K562 (cell line): Measurements from ENCODE around the gene TBX6. TPM values are rescaled to one million over a fixed set of nuclear protein-coding genes. Genes with fewer than 3 reads are reported as not detected.

Experiments used
- ADNP ChIP-seq: fragments of 200-800 bp; sonication (Bioruptor generic); IDR thresholded peaks from 2 replicates; pipeline ENCODE4 v1.6.1; 2016; ENCODE audit warnings: missing genetic modification characterization, missing compliant biosample characterization
- ATF3 ChIP-seq, 2 experiments: fragments of 450-650 bp in 1 of 2; sonication (generic) in 1 of 2; formaldehyde crosslinking in 1 of 2; IDR thresholded peaks in 1 of 2; conservative IDR thresholded peaks in 1 of 2; 2 replicates each; pipeline versions ENCODE4 v1.6.1 to v1.8.1; 2016 to 2023; ENCODE audit warnings: mild to moderate bottlenecking in 2 of 2, moderate library complexity in 2 of 2, inconsistent platforms in 1 of 2, missing genetic modification reagents in 1 of 2
- CAMTA2 ChIP-seq: fragments of 250-450 bp; sonication (Bioruptor Pico); conservative IDR thresholded peaks from 2 replicates; pipeline ENCODE4 v1.5.1; 2022
- CTCFL ChIP-seq: IDR thresholded peaks from 2 replicates; pipeline ENCODE4 v1.6.1; 2011; ENCODE audit warnings: borderline replicate concordance, low read depth, mild to moderate bottlenecking, moderate library complexity, low read length; ENCODE audit not compliant: insufficient read depth, poor library complexity, severe bottlenecking
- ELF4 ChIP-seq: fragments of 450-650 bp; formaldehyde crosslinking; IDR thresholded peaks from 2 replicates; pipeline ENCODE4 v1.4.0; 2022; ENCODE audit warnings: missing genetic modification characterization
- ESRRA ChIP-seq: fragments of 450-650 bp; IDR thresholded peaks from 2 replicates; pipeline ENCODE4 v1.6.1; 2014; ENCODE audit warnings: low read depth, mild to moderate bottlenecking, moderate library complexity, borderline replicate concordance
- ETS2 ChIP-seq: IDR thresholded peaks from 2 replicates; pipeline ENCODE4 v1.6.1; 2016; ENCODE audit warnings: borderline replicate concordance, missing genetic modification characterization, mild to moderate bottlenecking, moderate library complexity, missing compliant biosample characterization; ENCODE audit not compliant: poor library complexity, severe bottlenecking
- FOXA3 ChIP-seq, 2 experiments: fragments of 450-650 bp in 1 of 2; sonication (generic) in 1 of 2; formaldehyde crosslinking; IDR thresholded peaks in 1 of 2; conservative IDR thresholded peaks in 1 of 2; 2 replicates each; pipeline versions ENCODE4 v1.4.0 to v1.8.0; 2020 to 2022; ENCODE audit warnings: mild to moderate bottlenecking in 2 of 2, missing genetic modification reagents in 1 of 2
- HNRNPK ChIP-seq: fragments of 200-400 bp; formaldehyde crosslinking; IDR thresholded peaks from one replicate; pipeline ENCODE4 v1.6.1; 2018; ENCODE audit warnings: mild to moderate bottlenecking, low read depth, low read length; ENCODE audit not compliant: poor library complexity, severe bottlenecking
- JUN ChIP-seq, 2 experiments: sonication (generic) in 1 of 2; formaldehyde crosslinking in 1 of 2; IDR thresholded peaks; 2 replicates each; pipeline versions ENCODE4 v1.6.1 to v1.8.0; 2012 to 2022; ENCODE audit warnings: borderline replicate concordance in 2 of 2, mild to moderate bottlenecking in 2 of 2, improper control_type of control experiment in 1 of 2, low read depth in 1 of 2, low read length in 1 of 2, missing genetic modification reagents in 1 of 2
- MCM7 ChIP-seq, 2 experiments: fragments of 450-650 bp; IDR thresholded peaks; 2 replicates each; pipeline ENCODE4 v1.6.1; 2016 to 2018
- PCBP2 ChIP-seq: fragments of 200-400 bp; formaldehyde crosslinking; IDR thresholded peaks from 2 replicates; pipeline ENCODE4 v1.6.1; 2018; ENCODE audit warnings: low read length, low read depth, mild to moderate bottlenecking, moderate library complexity; ENCODE audit not compliant: poor library complexity, severe bottlenecking
- PHF8 ChIP-seq: fragments of 200-600 bp; sonication (generic); IDR thresholded peaks from 2 replicates; pipeline ENCODE4 v1.6.1; 2012; ENCODE audit warnings: mixed run types, mild to moderate bottlenecking, inconsistent platforms, low read length, moderate library complexity, borderline replicate concordance
- RBBP5 ChIP-seq: fragments of 200-600 bp; sonication (generic); IDR thresholded peaks from 2 replicates; pipeline ENCODE4 v1.6.1; 2012; ENCODE audit warnings: borderline replicate concordance, mild to moderate bottlenecking, low read length, control low read depth, inconsistent platforms; ENCODE audit not compliant: insufficient read depth, poor library complexity, severe bottlenecking
- STAT5A ChIP-seq: IDR thresholded peaks from 2 replicates; pipeline ENCODE4 v1.6.1; 2012; ENCODE audit warnings: low read length, inconsistent platforms, borderline replicate concordance
- TBP ChIP-seq: optimal IDR thresholded peaks from 2 replicates; pipeline ENCODE3; 2011; ENCODE audit warnings: low read depth, low read length, improper control_type of control experiment
- TCFL5 ChIP-seq: fragments of 250-450 bp; sonication (Bioruptor Pico); conservative IDR thresholded peaks from 2 replicates; pipeline ENCODE4 v1.6.1; 2021; ENCODE audit warnings: mild to moderate bottlenecking, moderate library complexity, matching md5 sums
- polyA plus RNA-seq, 8 experiments: library from polyadenylated mRNA; depleted of rRNA in 4 of 8; stranded (reverse) in 5 of 8; unstranded in 3 of 8; fragments of >200 nt; fragmentation: Nextera tagmentation in 2 of 8; fragmentation: Illumina TruSeq in 1 of 8; extraction: Ambion mirVana in 2 of 8; extraction: Trizol in 1 of 8; gene quantifications; 2 replicates each; pipeline versions ENCODE4 v1.2.1 to v1.2.3, GENCODE V29; 2011 to 2014; ENCODE audit warnings: inconsistent platforms in 1 of 8, missing spikeins in 1 of 8
- total RNA-seq, 7 experiments: library from RNA; depleted of rRNA in 6 of 7; stranded (reverse); fragments of >200 nt in 6 of 7; fragmentation: Illumina TruSeq in 2 of 7; extraction: Trizol in 2 of 7; gene quantifications; 2 replicates each; pipeline versions ENCODE4 v1.2.1 to v1.2.3, GENCODE V29; 2011 to 2021; ENCODE audit warnings: low replicate concordance in 1 of 7
- TF ChIP-seq, protein P1 (sequence below): fragments of 450-650 bp; IDR thresholded peaks from 2 replicates; pipeline ENCODE4 v1.6.1; 2014; ENCODE audit warnings: low read depth, mild to moderate bottlenecking, moderate library complexity, borderline replicate concordance
- TF ChIP-seq, protein P2 (sequence below): fragments of 250-450 bp; sonication (Bioruptor Pico); IDR thresholded peaks from 2 replicates; pipeline ENCODE4 v1.9.0; 2021; ENCODE audit warnings: mild to moderate bottlenecking

Gene TBX6
- total and polyA plus RNA-seq, 9 of the 15 experiments (the other 6 are each of a cell fraction or from before 2014, with no cell fraction given), result 0.07 to 0.58 (median 0.11) TPM; not detected in 2

DNA sequence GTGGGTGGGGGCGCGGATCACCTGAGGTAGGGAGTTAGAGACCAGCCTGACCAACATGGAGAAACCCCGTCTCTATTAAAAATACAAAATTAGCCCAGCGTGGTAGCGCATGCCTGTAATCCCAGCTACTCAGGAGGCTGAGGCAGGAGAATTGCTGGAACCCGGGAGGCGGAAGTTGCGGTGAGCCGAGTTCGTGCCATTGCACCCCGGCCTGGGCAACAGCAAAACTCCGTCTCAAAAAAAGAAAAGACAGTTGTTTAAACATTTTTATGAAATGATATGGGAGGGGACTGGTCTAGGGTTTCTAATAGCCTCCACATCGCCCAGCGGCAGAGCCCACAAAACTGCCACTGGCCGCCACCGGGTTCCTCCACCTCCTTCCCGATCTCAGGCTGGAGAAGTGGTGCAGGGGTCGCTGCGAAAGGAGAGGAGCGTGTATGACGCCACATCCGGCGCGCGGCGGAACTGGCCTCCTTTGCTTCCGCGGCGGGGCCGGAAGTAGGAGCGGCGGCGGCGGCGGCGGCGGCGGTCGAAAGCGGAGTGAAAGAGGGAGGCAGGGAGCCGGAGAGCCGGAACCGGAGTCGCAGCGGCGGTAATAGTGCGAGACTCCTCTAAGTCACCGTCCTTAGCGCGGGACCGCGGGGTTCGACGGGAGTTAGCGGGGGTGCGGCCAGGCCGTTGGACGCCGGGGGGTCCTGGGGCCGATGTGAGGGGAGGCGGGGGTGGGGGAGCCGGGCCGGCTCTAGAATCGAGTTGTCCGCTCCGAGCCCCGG, 16.0 kb downstream of the TBX6 start, which contains the start of gene PPP4C (continued):
- TF ChIP-seq FOXA3 (CRISPR knock-in tag; conservative IDR thresholded peaks at IDR 0.05 in 1 of 2, IDR thresholded peaks at IDR 0.05 in 1 of 2) (peak in 1 of 2 experiments; percentile 2; a peak in 1 of 4 replicates), TBP (peak; percentile 86), TCFL5 (CRISPR knock-in tag) (no peak), ESRRA (peak; percentile 57), STAT5A (no peak), RBBP5 (no peak), MCM7 (IDR thresholded peaks at IDR 0.05) (no peak), PHF8 (peak; percentile 77), ETS2 (tag) (no peak), ADNP (tag) (no peak), HNRNPK (no peak), CAMTA2 (no peak), ATF3 (IDR thresholded peaks at IDR 0.05) (peak; percentile 59), ATF3 (CRISPR knock-in tag; conservative IDR thresholded peaks at IDR 0.05) (no peak), ELF4 (peak; percentile 42; the same call in 1 of the 2 replicates), JUN (IDR thresholded peaks at IDR 0.05; ENCODE audit: borderline replicate concordance, low read depth, low read length) (no peak), JUN (CRISPR knock-in tag; IDR thresholded peaks at IDR 0.05; ENCODE audit: borderline replicate concordance) (0 out of 2 replicates have a peak, but pooled peaks have one; percentile 21), CTCFL (peak; percentile 13), PCBP2 (no peak)
- TF ChIP-seq, protein P1, sequence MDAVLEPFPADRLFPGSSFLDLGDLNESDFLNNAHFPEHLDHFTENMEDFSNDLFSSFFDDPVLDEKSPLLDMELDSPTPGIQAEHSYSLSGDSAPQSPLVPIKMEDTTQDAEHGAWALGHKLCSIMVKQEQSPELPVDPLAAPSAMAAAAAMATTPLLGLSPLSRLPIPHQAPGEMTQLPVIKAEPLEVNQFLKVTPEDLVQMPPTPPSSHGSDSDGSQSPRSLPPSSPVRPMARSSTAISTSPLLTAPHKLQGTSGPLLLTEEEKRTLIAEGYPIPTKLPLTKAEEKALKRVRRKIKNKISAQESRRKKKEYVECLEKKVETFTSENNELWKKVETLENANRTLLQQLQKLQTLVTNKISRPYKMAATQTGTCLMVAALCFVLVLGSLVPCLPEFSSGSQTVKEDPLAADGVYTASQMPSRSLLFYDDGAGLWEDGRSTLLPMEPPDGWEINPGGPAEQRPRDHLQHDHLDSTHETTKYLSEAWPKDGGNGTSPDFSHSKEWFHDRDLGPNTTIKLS, result peak; percentile 70
- TF ChIP-seq, protein P2, sequence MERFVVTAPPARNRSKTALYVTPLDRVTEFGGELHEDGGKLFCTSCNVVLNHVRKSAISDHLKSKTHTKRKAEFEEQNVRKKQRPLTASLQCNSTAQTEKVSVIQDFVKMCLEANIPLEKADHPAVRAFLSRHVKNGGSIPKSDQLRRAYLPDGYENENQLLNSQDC (CRISPR knock-in tag), result peak; percentile 96
